HuH-7 (cell line): ENCODE data around the gene PRSS37.
"Not testable (repeated sequence)": the region's sequence is repeated elsewhere in the genome, so short reads cannot be mapped to it uniquely, and the experiment has no call there.

Experiments used
- DNase-seq: peaks from one replicate; pipeline ENCODE4 v3.0.0; 2011; ENCODE audit warnings: low spot score

PRSS37 gene

GRCh38 chr7:141841385-141841784, at the start of gene PRSS37:
Gene PRSS37, minus strand, starts transcription at chr7:141841485. Its CDS starts 436 bp downstream, at chr7:141841049.
- no peak for DNase-seq

GRCh38 chr7:141889321-141889720, 48.0 kb upstream of the PRSS37 start:
- DNase-seq: no peak

- no peak for DNase-seq
Observed at GRCh38 chr7:141884539-141885225, 43.4 kb upstream of the PRSS37 start.

GRCh38 chr7:141880960-141881359, 39.7 kb upstream of the PRSS37 start:
- no peak for DNase-seq

GRCh38 chr7:141877365-141877764, 36.1 kb upstream of the PRSS37 start:
- no peak for DNase-seq

GRCh38 chr7:141876371-141876770, 35.1 kb upstream of the PRSS37 start:
- no peak for DNase-seq

- DNase-seq: no peak
Observed at GRCh38 chr7:141875453-141875852, 34.2 kb upstream of the PRSS37 start.

GRCh38 chr7:141874787-141875186, 33.5 kb upstream of the PRSS37 start:
- DNase-seq: peak; percentile 11

GRCh38 chr7:141872931-141873330, 31.6 kb upstream of the PRSS37 start:
- no peak for DNase-seq

GRCh38 chr7:141866974-141867373, 25.7 kb upstream of the PRSS37 start:
- no peak for DNase-seq

GRCh38 chr7:141864765-141865447, 23.6 kb upstream of the PRSS37 start:
- no peak for DNase-seq

- DNase-seq: no peak
Observed at GRCh38 chr7:141860207-141860606, 18.9 kb upstream of the PRSS37 start.

GRCh38 chr7:141847996-141848395, 6.7 kb upstream of the PRSS37 start:
- no peak for DNase-seq

GRCh38 chr7:141844256-141844655, 3.0 kb upstream of the PRSS37 start:
- DNase-seq: no peak

- DNase-seq: no peak
Observed at GRCh38 chr7:141842904-141843303, 1.6 kb upstream of the PRSS37 start.

GRCh38 chr7:141840708-141841107, 577 bp downstream of the PRSS37 start:
- DNase-seq: no peak

GRCh38 chr7:141839256-141839655, 2.0 kb downstream of the PRSS37 start:
- no peak for DNase-seq

- no peak for DNase-seq
Observed at GRCh38 chr7:141838581-141838980, 2.7 kb downstream of the PRSS37 start.

- no peak for DNase-seq
Observed at GRCh38 chr7:141837683-141838082, 3.6 kb downstream of the PRSS37 start.

- not testable (repeated sequence) for DNase-seq
Observed at GRCh38 chr7:141822432-141822831, 18.9 kb downstream of the PRSS37 start.

- no peak for DNase-seq
Observed at GRCh38 chr7:141820067-141820466, 21.2 kb downstream of the PRSS37 start.

- no peak for DNase-seq
Observed at GRCh38 chr7:141792526-141792925, 48.8 kb downstream of the PRSS37 start.

GRCh38 chr7:141789917-141790316, 51.4 kb downstream of the PRSS37 start, which contains the start of gene TAS2R5:
Gene TAS2R5, plus strand, starts transcription at chr7:141790217. Its CDS starts 145 bp downstream, at chr7:141790362.
- DNase-seq: no peak

GRCh38 chr7:141788296-141788695, 53.0 kb downstream of the PRSS37 start:
- DNase-seq: no peak
